Gastroesophageal sphincter (tissue), 4 donors: ENCODE measurements around the gene OR4D11. TPM values are rescaled to one million over a fixed set of nuclear protein-coding genes. Genes with fewer than 3 reads are reported as not detected.
"Not testable (repeated sequence)": the region's sequence is repeated elsewhere in the genome, so short reads cannot be mapped to it uniquely, and the experiment has no call there.

ENCODE experiments used
- ATAC-seq: fragments of 150-250 bp; one replicate; pipeline ENCODE4 v1.9.1; 2016; ENCODE audit warnings: mild to moderate bottlenecking, moderate library complexity
- H3K27ac ChIP-seq, 4 donors: fragments of 200-600 bp; sonication (generic) in 3 of 4; 1 replicate in 3 of 4; 2 replicates in 1 of 4; pipeline ENCODE4 v1.5.1; 2016 to 2019
- H3K27me3 ChIP-seq: fragments of 200-600 bp; sonication (generic); one replicate; pipeline ENCODE4 v1.5.1; 2019
- H3K36me3 ChIP-seq, 2 donors: fragments of 200-600 bp; sonication (generic); one replicate each; pipeline ENCODE4 v1.5.1; 2019; ENCODE audit warnings: control low read depth in 1 of 2
- H3K4me1 ChIP-seq, 3 donors: fragments of 200-600 bp; sonication (generic); 1 replicate in 2 of 3; 2 replicates in 1 of 3; pipeline ENCODE4 v1.5.1; 2016 to 2019; ENCODE audit warnings: control low read depth in 2 of 3
- H3K4me3 ChIP-seq, 2 donors: fragments of 200-600 bp; sonication (generic); one replicate each; pipeline ENCODE4 v1.5.1; 2019; ENCODE audit warnings: mild to moderate bottlenecking in 1 of 2, moderate library complexity in 1 of 2
- H3K9me3 ChIP-seq, 3 donors: fragments of 200-600 bp; sonication (generic); one replicate each; pipeline ENCODE4 v1.5.1; 2017 to 2019; ENCODE audit warnings: control low read depth in 2 of 3
- CTCF ChIP-seq, 4 experiments: fragments of 200-600 bp in 2 of 4; fragments of 450-650 bp in 2 of 4; sonication (generic) in 1 of 4; IDR thresholded peaks; one replicate each; pipeline ENCODE4 v1.5.1; 2017 to 2019; ENCODE audit warnings: antibody characterized with exemption in 4 of 4, mild to moderate bottlenecking in 2 of 4, moderate library complexity in 2 of 4
- EP300 ChIP-seq: sonication (generic); formaldehyde crosslinking; IDR thresholded peaks from one replicate; pipeline ENCODE4 v1.6.1; 2017; ENCODE audit warnings: antibody characterized with exemption, mild to moderate bottlenecking
- POLR2A ChIP-seq, 2 donors: fragments of 450-650 bp; IDR thresholded peaks; one replicate each; pipeline ENCODE4 v1.6.1; 2017; ENCODE audit warnings: antibody characterized with exemption in 2 of 2, mild to moderate bottlenecking in 2 of 2, moderate library complexity in 1 of 2
- POLR2AphosphoS5 ChIP-seq: sonication (generic); formaldehyde crosslinking; IDR thresholded peaks from one replicate; pipeline ENCODE4 v1.6.1; 2017; ENCODE audit warnings: antibody characterized with exemption
- WGBS, 2 donors: methylation state at CpG; one replicate each; pipeline ENCODE4 v1.1.5; 2018; ENCODE audit warnings: low coverage in 1 of 2; 5-methylcytosine and 5-hydroxymethylcytosine counted together
- total RNA-seq, 4 donors: library from RNA; depleted of rRNA; stranded (reverse); fragments of >200 nt; gene quantifications; one replicate each; pipeline ENCODE4 v1.1.0, GENCODE V29; 2016

OR4D11 gene
- total RNA-seq, 4 donors from 2014 or later, result not detected

DNA sequence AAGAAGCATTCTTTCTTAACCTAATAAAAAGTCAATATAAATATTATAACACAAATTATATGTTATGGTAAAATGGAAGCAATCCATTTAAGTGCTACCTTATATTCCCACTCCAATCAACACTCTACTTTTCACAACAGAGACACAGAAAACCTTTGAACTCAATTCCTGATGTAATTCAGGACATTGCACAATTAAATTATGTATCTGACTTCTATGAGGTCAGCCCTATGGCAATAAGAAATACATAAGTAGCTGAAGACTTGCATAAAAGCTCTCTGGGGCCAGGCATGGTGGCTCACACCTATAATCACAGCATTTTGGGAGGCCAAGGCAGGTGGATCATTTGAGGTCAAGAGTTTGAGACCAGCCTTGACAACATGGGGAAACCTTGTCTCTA, 23.5 kb upstream of the OR4D11 start:
- Histone ChIP-seq H3K36me3 (no peaks in the 10 kb centered on the region), H3K27ac (no peak overlapping the region), H3K9me3 (no peaks in the 10 kb centered on the region), H3K4me3 (no peak overlapping the region), H3K27me3 (no peaks in the 10 kb centered on the region), H3K4me1 (no peaks in the 10 kb centered on the region)
- no peak for ATAC-seq
- no peak for TF ChIP-seq CTCF (IDR thresholded peaks at IDR 0.05)
- no peak for TF ChIP-seq POLR2A (IDR thresholded peaks at IDR 0.05)
- TF ChIP-seq EP300, result no peak
- no peak for TF ChIP-seq POLR2AphosphoS5

- WGBS, 2 donors, result 68 to 78% methylated on average over 3 of the region's 3 CpGs
- Histone ChIP-seq H3K4me3 (no peak overlapping the region), H3K27ac (no peak overlapping the region), H3K27me3 (no peaks in the 10 kb centered on the region), H3K9me3 (no peaks in the 10 kb centered on the region), H3K36me3 (no peaks in the 10 kb centered on the region), H3K4me1 (no peaks in the 10 kb centered on the region)
- ATAC-seq, result no peak
- TF ChIP-seq POLR2AphosphoS5, result no peak
- TF ChIP-seq POLR2A (IDR thresholded peaks at IDR 0.05), result no peak
- no peak for TF ChIP-seq CTCF (IDR thresholded peaks at IDR 0.05)
Measured at GRCh38 chr11:59480359-59480758, 23.0 kb upstream of the OR4D11 start.

GRCh38 chr11:59501931-59502330, 1.4 kb upstream of the OR4D11 start:
- Histone ChIP-seq H3K4me1 (no peaks in the 10 kb centered on the region), H3K9me3 (no peaks in the 10 kb centered on the region), H3K27ac (no peak overlapping the region), H3K4me3 (no peak overlapping the region), H3K27me3 (peaks cover 1% of the 10 kb centered on the region), H3K36me3 (no peaks in the 10 kb centered on the region)
- TF ChIP-seq POLR2AphosphoS5, result no peak
- no peak for TF ChIP-seq CTCF (IDR thresholded peaks at IDR 0.05)
- TF ChIP-seq EP300, result no peak
- no peak for TF ChIP-seq POLR2A (IDR thresholded peaks at IDR 0.05)
- WGBS, 2 donors, result 23 to 89% methylated on average over 1 of the region's 1 CpG
- ATAC-seq, result no peak

- ATAC-seq, result peak; percentile 36
- no peaks in the 10 kb centered on the region for H3K4me1 ChIP-seq
- H3K4me3 ChIP-seq, result no peak within 1 kb of the TSS
- H3K27me3 ChIP-seq, result peaks cover 14% of the 10 kb centered on the region
- TF ChIP-seq EP300 (no peak), POLR2A (IDR thresholded peaks at IDR 0.05) (no peak), POLR2AphosphoS5 (no peak), CTCF (IDR thresholded peaks at IDR 0.05) (no peak)
- H3K36me3 ChIP-seq, result no peaks in the 10 kb centered on the region
- WGBS, 2 donors, result 38% methylated on average over 2 of the region's 2 CpGs
- H3K27ac ChIP-seq, result peak within 1 kb of the TSS in 1 of 4 donors; percentile 36
- H3K9me3 ChIP-seq, result no peaks in the 10 kb centered on the region
Measured at GRCh38 chr11:59510941-59511589, 7.7 kb downstream of the OR4D11 start, which contains the start of gene OR4D9. OR4D9 (plus strand) TSS chr11:59511539; CDS start chr11:59514913, 3,374 bp downstream.

DNA sequence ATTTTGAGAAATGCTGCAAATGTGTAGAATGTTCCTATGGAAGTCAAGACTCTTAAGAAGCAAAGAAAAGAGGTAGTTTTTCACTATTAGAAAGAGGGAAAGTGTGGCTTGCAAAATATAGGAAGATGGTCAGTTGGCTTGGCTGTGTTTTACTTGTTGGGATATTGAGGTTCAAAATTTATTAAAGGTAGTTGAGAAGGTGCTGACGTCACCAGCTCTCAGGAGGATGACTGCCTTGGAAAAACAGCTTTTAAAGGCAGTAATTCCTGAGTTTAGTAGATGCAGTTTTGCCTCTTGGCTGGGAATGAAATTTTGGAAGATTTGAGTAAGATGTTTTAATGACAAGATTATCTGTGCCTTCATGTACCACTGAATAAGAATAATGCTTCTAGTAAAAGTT, 8.3 kb downstream of the OR4D11 start:
- H3K4me1 ChIP-seq, result no peaks in the 10 kb centered on the region
- H3K27ac ChIP-seq, result no peak overlapping the region
- no peak for TF ChIP-seq EP300
- no peak for TF ChIP-seq POLR2AphosphoS5
- no peak for TF ChIP-seq POLR2A (IDR thresholded peaks at IDR 0.05)
- no peak for TF ChIP-seq CTCF (IDR thresholded peaks at IDR 0.05)
- no peaks in the 10 kb centered on the region for H3K36me3 ChIP-seq
- WGBS, 2 donors, result 56 to 67% methylated on average over 1 of the region's 1 CpG
- H3K9me3 ChIP-seq, result no peaks in the 10 kb centered on the region
- H3K27me3 ChIP-seq, result peaks cover 14% of the 10 kb centered on the region
- ATAC-seq, result no peak
- no peak overlapping the region for H3K4me3 ChIP-seq

DNA sequence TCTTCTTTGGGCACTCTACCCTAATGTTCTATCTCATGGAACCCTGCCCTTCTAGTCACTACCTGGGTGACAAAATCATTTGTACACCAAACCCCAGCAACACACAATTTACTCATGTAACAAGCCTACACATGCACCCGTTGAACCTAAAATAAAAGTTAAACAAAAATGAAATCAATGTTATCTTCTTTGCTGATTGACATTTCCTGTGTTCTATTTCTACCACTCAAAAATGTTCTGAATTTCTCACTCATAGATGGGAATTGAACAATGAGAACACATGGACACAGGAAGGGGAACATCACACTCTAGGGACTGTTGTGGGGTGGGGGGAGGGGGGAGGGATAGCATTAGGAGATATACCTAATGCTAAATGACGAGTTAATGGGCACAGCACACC, 16.8 kb downstream of the OR4D11 start:
- H3K27me3 ChIP-seq, H3K36me3 ChIP-seq, H3K4me1 ChIP-seq, H3K27ac ChIP-seq, H3K9me3 ChIP-seq, H3K4me3 ChIP-seq, ATAC-seq: not testable (repeated sequence)
- WGBS, 2 donors, result 57 to 78% methylated on average over 1 to 2 of the region's 2 CpGs
